Measurements from ENCODE around the gene FAM13A.
"Not testable (repeated sequence)": the region's sequence is repeated elsewhere in the genome, so short reads cannot be mapped to it uniquely, and the experiment has no call there.

Gene FAM13A

DNA sequence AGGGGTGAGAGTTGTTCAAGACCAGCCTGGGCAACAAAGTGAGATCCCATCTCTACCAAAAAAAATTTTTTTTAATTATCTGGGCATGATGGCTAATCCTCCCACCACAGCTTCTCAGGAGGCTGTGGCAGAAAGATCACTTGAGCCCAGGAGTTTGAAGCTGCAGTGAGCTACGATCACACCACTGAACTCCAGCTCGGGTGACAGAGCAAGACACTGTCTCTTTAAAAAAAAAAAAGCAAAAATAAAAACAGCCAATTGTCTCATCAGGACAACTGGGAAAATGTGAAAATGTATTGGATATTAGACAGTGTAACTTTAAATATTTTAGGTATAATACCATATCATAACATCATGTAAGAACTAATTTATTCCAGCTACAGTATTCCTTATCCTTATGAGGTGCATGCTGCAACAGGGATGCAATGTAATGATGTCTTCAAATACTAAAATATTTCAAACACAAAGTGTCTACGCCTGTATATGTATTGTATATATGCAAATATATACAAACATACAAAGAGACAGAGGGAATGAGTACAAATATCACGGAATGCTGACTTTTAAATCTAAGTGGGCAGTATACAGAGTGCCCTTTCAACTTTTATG, 17.2 kb downstream of the FAM13A start:
- Histone ChIP-seq H3K27ac (ENCODE audit: low read length) (no peak overlapping the region), H3K27me3 (ENCODE audit: low read depth, low read length) (no peaks in the 10 kb centered on the region), H3K4me1 (ENCODE audit: control insufficient read depth in 1 of 2, insufficient read depth in 2 of 2, low read length in 2 of 2) (no peaks in the 10 kb centered on the region), H3K36me3 (ENCODE audit: control insufficient read depth in 1 of 2, insufficient read depth in 2 of 2, low read length in 2 of 2) (no peaks in the 10 kb centered on the region), H3K9me3 (ENCODE audit: control insufficient read depth in 1 of 2, low read length in 2 of 2) (no peaks in the 10 kb centered on the region), H3K4me3 (ENCODE audit: low read depth in 1 of 2, low read length in 2 of 2) (no peak overlapping the region)

DNA sequence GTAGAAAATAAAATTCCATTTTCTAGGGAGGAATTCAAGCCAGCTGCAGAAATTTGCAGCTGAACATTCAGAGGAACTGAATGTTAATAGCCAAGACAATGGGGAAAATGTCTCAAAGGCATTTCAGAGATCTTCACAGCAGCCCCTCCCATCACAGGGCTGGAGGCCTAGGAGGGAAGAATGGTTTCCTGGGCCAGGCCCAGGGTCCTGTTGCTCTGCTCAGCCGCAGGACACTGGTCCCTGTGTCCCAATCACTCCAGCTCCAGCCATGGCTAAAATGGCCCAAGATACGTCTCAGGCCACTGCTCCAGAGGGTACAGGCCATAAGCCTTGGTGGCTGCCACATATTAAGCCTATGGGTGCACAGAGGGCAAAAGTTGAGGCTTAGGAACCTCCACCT, 20.4 kb downstream of the FAM13A start:
- Histone ChIP-seq H3K4me1 (ENCODE audit: control insufficient read depth in 1 of 2, insufficient read depth in 2 of 2, low read length in 2 of 2) (no peaks in the 10 kb centered on the region), H3K9me3 (ENCODE audit: control insufficient read depth in 1 of 2, low read length in 2 of 2) (no peaks in the 10 kb centered on the region), H3K27me3 (ENCODE audit: low read depth, low read length) (no peaks in the 10 kb centered on the region), H3K27ac (ENCODE audit: low read length) (no peak overlapping the region), H3K4me3 (ENCODE audit: low read depth in 1 of 2, low read length in 2 of 2) (no peak overlapping the region), H3K36me3 (ENCODE audit: control insufficient read depth in 1 of 2, insufficient read depth in 2 of 2, low read length in 2 of 2) (no peaks in the 10 kb centered on the region)

DNA sequence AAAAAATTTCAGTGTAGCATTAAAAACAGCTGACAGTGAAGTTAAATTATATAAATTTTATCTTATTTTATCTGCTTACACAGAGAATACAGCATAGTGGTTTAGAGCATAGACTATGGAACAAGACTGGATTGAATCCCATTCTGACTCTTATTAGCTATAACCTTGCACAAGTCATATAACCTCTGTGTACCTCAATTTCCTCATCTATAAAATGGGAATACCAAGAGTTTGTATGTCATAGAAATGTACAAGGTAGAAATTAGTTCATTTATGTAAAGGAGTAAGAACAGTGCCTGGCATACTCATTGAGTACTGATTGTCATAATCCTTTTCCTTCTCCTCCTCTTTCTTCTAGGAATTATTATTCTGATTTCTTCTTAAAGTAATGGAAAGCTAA, 25.7 kb downstream of the FAM13A start:
- H3K36me3 ChIP-seq (ENCODE audit: control insufficient read depth in 1 of 2, insufficient read depth in 2 of 2, low read length in 2 of 2): peaks cover 0 to 4% of the 10 kb centered on the region in 2 donors
- no peak overlapping the region for H3K4me3 ChIP-seq (ENCODE audit: low read depth in 1 of 2, low read length in 2 of 2)
- no peaks in the 10 kb centered on the region for H3K9me3 ChIP-seq (ENCODE audit: control insufficient read depth in 1 of 2, low read length in 2 of 2)
- H3K27ac ChIP-seq (ENCODE audit: low read length): no peak overlapping the region
- no peaks in the 10 kb centered on the region for H3K27me3 ChIP-seq (ENCODE audit: low read depth, low read length)
- H3K4me1 ChIP-seq (ENCODE audit: control insufficient read depth in 1 of 2, insufficient read depth in 2 of 2, low read length in 2 of 2): no peaks in the 10 kb centered on the region

DNA sequence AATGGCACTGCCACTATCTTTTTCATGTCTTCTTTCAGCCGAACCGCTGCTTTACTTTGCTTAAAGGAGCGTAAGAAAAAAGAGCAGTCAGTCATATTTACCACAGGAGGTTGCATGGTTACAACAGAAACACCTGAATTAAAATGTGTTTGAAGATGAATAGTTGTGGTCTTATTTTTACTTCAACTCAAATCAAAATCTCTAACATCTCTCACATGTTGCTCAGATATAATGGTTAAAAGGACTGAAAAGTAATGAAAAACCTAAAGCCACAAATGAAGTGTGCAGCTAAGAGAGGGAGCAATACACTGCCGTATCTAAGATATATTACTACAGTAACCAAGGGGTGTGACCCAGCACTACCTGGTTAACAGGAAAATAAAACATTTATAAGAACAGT, 27.4 kb downstream of the FAM13A start:
- Histone ChIP-seq H3K4me1 (ENCODE audit: control insufficient read depth in 1 of 2, insufficient read depth in 2 of 2, low read length in 2 of 2) (no peaks in the 10 kb centered on the region), H3K4me3 (ENCODE audit: low read depth in 1 of 2, low read length in 2 of 2) (no peak overlapping the region), H3K36me3 (ENCODE audit: control insufficient read depth in 1 of 2, insufficient read depth in 2 of 2, low read length in 2 of 2) (peaks cover 0 to 4% of the 10 kb centered on the region in 2 donors), H3K27ac (ENCODE audit: low read length) (no peak overlapping the region), H3K9me3 (ENCODE audit: control insufficient read depth in 1 of 2, low read length in 2 of 2) (no peaks in the 10 kb centered on the region), H3K27me3 (ENCODE audit: low read depth, low read length) (no peaks in the 10 kb centered on the region)

DNA sequence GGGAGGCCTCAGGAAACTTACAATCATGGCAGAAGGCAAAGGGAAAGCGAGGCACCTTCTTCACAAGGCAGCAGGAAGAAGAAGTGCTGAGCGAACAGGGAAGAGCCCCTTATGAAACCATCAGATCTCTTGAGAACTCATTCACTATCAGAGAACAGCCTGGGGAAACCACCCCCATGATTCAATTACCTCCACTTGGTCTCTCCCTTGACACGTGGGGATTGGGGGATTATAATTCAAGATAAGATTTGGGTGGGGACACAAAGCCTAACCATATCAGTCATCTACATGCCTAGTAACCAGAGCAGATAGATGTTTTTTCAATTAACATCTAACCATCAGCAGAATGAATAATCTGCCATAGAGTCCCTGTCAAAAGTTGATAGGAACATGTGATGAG, 30.4 kb downstream of the FAM13A start:
- no peaks in the 10 kb centered on the region for H3K27me3 ChIP-seq (ENCODE audit: low read depth, low read length)
- H3K36me3 ChIP-seq (ENCODE audit: control insufficient read depth in 1 of 2, insufficient read depth in 2 of 2, low read length in 2 of 2): peaks cover 0 to 4% of the 10 kb centered on the region in 2 donors
- peaks cover 0 to 7% of the 10 kb centered on the region in 2 donors for H3K4me1 ChIP-seq (ENCODE audit: control insufficient read depth in 1 of 2, insufficient read depth in 2 of 2, low read length in 2 of 2)
- H3K9me3 ChIP-seq (ENCODE audit: control insufficient read depth in 1 of 2, low read length in 2 of 2): no peaks in the 10 kb centered on the region
- H3K27ac ChIP-seq (ENCODE audit: low read length): no peak overlapping the region
- no peak overlapping the region for H3K4me3 ChIP-seq (ENCODE audit: low read depth in 1 of 2, low read length in 2 of 2)

DNA sequence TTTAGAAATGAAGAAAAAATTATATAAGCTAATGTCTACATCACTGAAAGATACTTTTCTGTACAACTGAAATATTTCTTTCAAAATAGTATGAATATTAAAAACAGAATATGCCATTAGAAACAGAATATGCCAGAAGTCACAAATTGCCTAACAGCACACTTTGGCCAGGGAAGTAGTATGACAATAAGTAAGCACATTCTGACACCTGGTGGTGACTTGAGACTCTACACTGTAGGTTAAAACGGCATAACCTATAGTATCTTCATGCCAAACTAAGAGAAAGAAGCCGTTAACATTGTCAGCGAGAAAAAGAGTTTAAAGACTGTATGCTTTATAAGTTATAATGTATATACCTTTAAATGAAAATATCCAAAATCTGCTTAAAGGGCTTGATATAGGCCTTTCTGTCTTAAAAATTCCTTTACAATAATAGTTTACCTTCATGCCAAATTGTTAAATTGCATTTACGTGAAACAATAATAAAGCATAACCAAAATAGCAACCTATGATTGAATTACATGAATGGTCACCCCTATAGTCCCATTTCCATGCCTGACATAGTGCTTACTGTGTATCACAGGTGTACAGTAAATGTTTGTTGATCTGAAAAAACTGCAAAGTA, 32.8 kb downstream of the FAM13A start:
- Histone ChIP-seq H3K36me3 (ENCODE audit: control insufficient read depth in 1 of 2, insufficient read depth in 2 of 2, low read length in 2 of 2) (no peaks in the 10 kb centered on the region), H3K4me3 (ENCODE audit: low read depth in 1 of 2, low read length in 2 of 2) (no peak overlapping the region), H3K27ac (ENCODE audit: low read length) (no peak overlapping the region), H3K9me3 (ENCODE audit: control insufficient read depth in 1 of 2, low read length in 2 of 2) (no peaks in the 10 kb centered on the region), H3K27me3 (ENCODE audit: low read depth, low read length) (no peaks in the 10 kb centered on the region), H3K4me1 (ENCODE audit: control insufficient read depth in 1 of 2, insufficient read depth in 2 of 2, low read length in 2 of 2) (peaks cover 0 to 7% of the 10 kb centered on the region in 2 donors)

DNA sequence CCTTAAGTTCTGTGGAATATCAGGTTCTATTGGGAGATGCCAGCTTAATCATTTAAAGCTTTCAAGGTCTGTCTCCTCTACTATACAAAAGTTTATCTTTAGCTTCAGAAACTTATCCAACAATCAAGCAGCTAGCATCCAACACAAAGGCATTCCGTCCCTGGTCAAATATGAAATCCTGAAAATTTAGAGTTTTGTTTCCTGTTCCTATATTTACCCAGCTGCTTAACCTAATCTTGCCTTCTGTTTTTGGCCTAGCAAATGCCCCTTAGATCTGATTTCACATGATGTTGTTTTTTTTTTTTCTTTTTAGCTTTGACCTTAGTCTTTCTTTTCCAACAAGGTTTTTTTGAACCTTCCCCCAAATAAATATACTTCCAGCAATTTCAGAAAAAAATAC, 33.8 kb downstream of the FAM13A start:
- no peaks in the 10 kb centered on the region for H3K9me3 ChIP-seq (ENCODE audit: control insufficient read depth in 1 of 2, low read length in 2 of 2)
- H3K27me3 ChIP-seq (ENCODE audit: low read depth, low read length): no peaks in the 10 kb centered on the region
- peaks cover 0 to 7% of the 10 kb centered on the region in 2 donors for H3K4me1 ChIP-seq (ENCODE audit: control insufficient read depth in 1 of 2, insufficient read depth in 2 of 2, low read length in 2 of 2)
- peaks cover 0 to 9% of the 10 kb centered on the region in 2 donors for H3K36me3 ChIP-seq (ENCODE audit: control insufficient read depth in 1 of 2, insufficient read depth in 2 of 2, low read length in 2 of 2)
- H3K4me3 ChIP-seq (ENCODE audit: low read depth in 1 of 2, low read length in 2 of 2): no peak overlapping the region
- H3K27ac ChIP-seq (ENCODE audit: low read length): no peak overlapping the region

DNA sequence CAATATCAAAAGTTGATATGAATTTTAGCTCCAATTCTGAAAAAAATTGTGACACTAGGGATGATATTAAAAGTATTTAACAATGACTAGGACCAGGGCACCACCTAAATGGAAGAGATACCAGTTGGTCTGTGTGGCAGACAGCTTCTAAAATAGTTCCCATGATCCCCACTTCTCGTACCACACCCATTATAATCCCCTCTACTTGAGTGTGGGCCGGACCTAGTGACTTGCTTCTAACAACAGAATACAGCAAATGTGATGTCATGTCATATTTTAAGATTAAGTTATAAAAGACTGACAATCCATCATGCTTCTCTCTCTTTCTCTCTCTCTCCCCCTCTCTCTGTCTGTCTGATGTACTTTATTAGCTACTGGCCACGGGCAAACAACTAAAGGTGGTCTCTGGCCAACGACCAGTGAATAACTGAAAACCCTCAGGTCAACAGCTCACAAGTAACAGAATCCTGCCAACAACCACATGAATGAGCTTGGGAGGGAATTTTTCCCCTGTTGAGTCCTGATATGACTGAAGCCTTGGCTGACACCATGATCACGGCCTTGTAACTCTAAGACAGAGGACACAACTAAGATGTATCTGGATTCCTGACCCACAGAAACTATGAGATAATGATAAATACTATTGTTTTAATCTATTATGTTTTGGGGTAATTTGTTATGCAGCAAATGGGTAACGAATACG, 34.4 kb downstream of the FAM13A start:
- no peak overlapping the region for H3K4me3 ChIP-seq (ENCODE audit: low read depth in 1 of 2, low read length in 2 of 2)
- H3K9me3 ChIP-seq (ENCODE audit: control insufficient read depth in 1 of 2, low read length in 2 of 2): no peaks in the 10 kb centered on the region
- no peak overlapping the region for H3K27ac ChIP-seq (ENCODE audit: low read length)
- H3K27me3 ChIP-seq (ENCODE audit: low read depth, low read length): no peaks in the 10 kb centered on the region
- peaks cover 0 to 11% of the 10 kb centered on the region in 2 donors for H3K36me3 ChIP-seq (ENCODE audit: control insufficient read depth in 1 of 2, insufficient read depth in 2 of 2, low read length in 2 of 2)
- H3K4me1 ChIP-seq (ENCODE audit: control insufficient read depth in 1 of 2, insufficient read depth in 2 of 2, low read length in 2 of 2): peaks cover 0 to 7% of the 10 kb centered on the region in 2 donors

DNA sequence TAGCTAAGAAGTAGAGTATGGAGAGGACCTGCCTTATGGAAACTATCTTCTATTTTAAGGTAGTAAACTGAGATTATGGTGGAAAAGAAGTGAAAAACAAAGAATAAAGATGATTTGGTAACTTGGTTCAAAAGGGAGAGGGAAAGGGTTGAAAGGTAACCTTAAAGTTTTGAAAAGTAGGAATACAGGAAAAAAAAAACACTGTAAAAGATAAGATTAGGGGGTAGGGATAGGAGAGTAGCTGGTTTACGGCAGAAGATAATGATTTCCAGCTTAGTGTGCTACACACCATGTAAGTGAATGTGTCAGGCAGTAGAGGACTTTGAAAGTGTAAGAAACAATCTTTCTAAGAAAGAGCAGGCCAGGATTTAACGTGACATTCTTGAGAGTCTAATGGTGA, 35.3 kb downstream of the FAM13A start:
- H3K27me3 ChIP-seq (ENCODE audit: low read depth, low read length): no peaks in the 10 kb centered on the region
- H3K27ac ChIP-seq (ENCODE audit: low read length): no peak overlapping the region
- H3K4me3 ChIP-seq (ENCODE audit: low read depth in 1 of 2, low read length in 2 of 2): no peak overlapping the region
- peaks cover 0 to 11% of the 10 kb centered on the region in 2 donors for H3K36me3 ChIP-seq (ENCODE audit: control insufficient read depth in 1 of 2, insufficient read depth in 2 of 2, low read length in 2 of 2)
- H3K4me1 ChIP-seq (ENCODE audit: control insufficient read depth in 1 of 2, insufficient read depth in 2 of 2, low read length in 2 of 2): peaks cover 0 to 7% of the 10 kb centered on the region in 2 donors
- no peaks in the 10 kb centered on the region for H3K9me3 ChIP-seq (ENCODE audit: control insufficient read depth in 1 of 2, low read length in 2 of 2)

DNA sequence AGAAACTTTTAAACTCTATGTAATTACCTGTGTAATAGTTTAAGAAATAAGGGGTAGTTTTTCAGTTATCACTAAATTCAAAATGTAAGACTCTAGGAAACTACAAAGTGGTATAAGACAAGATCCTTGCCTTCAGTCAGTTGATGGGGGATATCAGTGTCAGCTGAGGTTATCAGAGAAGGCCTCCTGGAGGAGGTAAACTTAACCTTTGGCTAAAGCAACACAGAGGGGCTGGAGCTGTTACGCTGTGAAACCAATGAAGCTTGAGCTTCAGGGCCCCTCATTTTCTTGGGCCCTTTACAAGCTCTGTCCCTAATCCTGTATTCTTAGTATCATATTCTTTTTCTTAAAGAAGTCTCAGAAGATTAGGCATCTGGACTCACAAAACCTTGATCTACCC, 35.9 kb downstream of the FAM13A start:
- H3K27ac ChIP-seq (ENCODE audit: low read length): no peak overlapping the region
- H3K4me1 ChIP-seq (ENCODE audit: control insufficient read depth in 1 of 2, insufficient read depth in 2 of 2, low read length in 2 of 2): peaks cover 0 to 7% of the 10 kb centered on the region in 2 donors
- H3K27me3 ChIP-seq (ENCODE audit: low read depth, low read length): no peaks in the 10 kb centered on the region
- H3K4me3 ChIP-seq (ENCODE audit: low read depth in 1 of 2, low read length in 2 of 2): no peak overlapping the region
- peaks cover 0 to 11% of the 10 kb centered on the region in 2 donors for H3K36me3 ChIP-seq (ENCODE audit: control insufficient read depth in 1 of 2, insufficient read depth in 2 of 2, low read length in 2 of 2)
- no peaks in the 10 kb centered on the region for H3K9me3 ChIP-seq (ENCODE audit: control insufficient read depth in 1 of 2, low read length in 2 of 2)

DNA sequence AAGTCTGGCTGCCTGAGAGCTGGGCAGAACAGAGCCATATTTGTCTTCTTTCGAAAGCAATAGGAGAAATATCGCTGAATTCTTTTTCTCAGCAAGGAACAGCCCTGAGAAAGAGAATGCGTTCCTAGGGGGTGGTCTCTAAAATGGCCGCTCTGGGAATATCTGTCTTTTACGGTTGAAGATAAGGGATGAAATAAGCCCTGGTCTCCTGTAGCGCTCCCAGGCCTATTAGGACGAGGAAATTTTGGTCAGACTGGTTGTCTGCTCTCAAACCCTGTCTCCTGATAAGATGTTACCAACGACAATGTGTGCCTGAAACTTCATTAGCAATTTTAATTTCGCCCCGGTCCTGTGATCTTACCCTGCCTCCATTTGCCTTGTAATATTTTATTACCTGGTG, 42.1 kb downstream of the FAM13A start:
- H3K4me1 ChIP-seq (ENCODE audit: control insufficient read depth in 1 of 2, insufficient read depth in 2 of 2, low read length in 2 of 2); H3K27me3 ChIP-seq (ENCODE audit: low read depth, low read length); H3K9me3 ChIP-seq (ENCODE audit: control insufficient read depth in 1 of 2, low read length in 2 of 2); H3K27ac ChIP-seq (ENCODE audit: low read length); H3K4me3 ChIP-seq (ENCODE audit: low read depth in 1 of 2, low read length in 2 of 2): not testable (repeated sequence)
- peaks cover 0 to 11% of the 10 kb centered on the region in 2 donors for H3K36me3 ChIP-seq (ENCODE audit: control insufficient read depth in 1 of 2, insufficient read depth in 2 of 2, low read length in 2 of 2)
